Stimulated activated CD4-positive, alpha-beta T cell treated with anti-CD3 and anti-CD28 coated beads, Interleukin-2, amount 100 ng/mL, for 48 hours (primary cell): ENCODE results near the gene KIFC1.
"Not testable (repeated sequence)": the region's sequence is repeated elsewhere in the genome, so short reads cannot be mapped to it uniquely, and the experiment has no call there.

Experiments used
- DNase-seq, 2 donors: peaks; one replicate each; pipeline ENCODE4 v3.0.0-alpha.2; 2020

The KIFC1 gene

DNA sequence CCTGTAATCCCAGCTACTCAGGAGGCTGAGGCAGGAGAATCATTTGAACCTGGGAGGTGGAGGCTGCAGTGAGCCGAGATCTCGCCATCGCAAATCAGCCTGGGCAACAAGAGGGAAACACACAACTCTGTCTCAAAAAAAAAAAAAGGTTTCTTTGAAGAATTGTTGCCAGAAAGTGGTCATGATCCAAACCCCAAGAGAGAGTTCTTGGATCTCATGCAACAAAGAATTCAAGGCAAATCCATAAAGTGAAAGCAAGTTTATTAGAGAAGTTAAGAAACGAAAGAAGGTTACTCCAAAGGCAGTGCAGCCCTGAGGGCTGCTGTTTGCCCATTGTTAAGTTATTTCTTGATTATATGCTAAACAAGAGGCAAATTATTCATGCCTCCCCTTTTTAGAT is 14.5 kb upstream of the KIFC1 start:
- DNase-seq = no peak

DNA sequence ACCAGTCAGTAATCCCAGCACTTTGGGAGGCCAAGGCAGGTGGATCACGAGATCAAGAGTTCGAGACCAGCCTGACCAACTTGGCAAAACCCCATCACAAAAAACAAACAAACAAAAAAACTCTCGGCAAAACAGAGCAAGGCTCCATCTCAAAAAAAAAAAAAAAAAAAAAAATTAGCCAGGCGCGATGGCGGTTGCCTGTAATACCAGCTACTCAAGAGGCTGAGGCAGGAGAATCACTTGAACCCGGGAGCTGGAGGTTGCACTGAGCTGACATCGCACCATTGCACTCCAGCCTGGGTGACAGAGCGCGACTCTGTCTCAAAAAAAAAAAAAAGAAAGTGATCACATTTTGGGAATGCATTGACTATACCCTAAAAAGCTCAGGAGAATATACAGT is 12.4 kb upstream of the KIFC1 start:
- not testable (repeated sequence) for DNase-seq

DNA sequence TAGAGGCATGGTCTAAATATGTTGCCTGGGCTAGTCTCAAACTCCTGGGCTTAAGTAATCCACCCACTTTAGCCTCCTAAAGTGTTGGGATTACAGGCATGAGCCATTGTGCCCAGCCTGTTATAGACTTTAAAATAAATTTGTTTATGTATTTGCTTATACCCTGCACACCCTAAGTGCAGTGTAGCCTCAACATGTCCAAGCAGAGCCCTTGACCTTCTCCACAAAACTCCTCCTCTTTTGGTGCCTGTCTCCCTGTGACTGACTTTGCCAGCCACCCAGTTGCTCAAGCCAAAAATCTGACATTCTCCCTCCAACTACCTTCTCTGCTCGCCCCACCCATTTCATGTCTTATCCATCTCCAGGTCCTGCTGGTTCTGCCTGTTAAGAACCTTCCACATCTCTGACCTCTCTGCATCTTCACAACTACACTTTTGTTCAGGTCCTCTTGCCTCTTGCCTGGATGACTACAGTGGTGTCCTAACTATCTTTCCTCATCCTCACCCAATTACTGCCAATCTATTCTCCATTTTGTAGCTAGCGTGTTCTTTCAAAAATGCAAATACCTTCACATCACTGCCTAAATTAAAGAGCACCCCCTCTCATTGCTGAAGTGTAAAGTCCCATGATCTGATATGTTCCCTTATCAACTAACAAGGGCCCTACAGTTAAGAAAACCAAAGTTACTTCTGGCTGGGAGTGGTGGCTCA is 11.2 kb upstream of the KIFC1 start:
- DNase-seq = no peak

DNA sequence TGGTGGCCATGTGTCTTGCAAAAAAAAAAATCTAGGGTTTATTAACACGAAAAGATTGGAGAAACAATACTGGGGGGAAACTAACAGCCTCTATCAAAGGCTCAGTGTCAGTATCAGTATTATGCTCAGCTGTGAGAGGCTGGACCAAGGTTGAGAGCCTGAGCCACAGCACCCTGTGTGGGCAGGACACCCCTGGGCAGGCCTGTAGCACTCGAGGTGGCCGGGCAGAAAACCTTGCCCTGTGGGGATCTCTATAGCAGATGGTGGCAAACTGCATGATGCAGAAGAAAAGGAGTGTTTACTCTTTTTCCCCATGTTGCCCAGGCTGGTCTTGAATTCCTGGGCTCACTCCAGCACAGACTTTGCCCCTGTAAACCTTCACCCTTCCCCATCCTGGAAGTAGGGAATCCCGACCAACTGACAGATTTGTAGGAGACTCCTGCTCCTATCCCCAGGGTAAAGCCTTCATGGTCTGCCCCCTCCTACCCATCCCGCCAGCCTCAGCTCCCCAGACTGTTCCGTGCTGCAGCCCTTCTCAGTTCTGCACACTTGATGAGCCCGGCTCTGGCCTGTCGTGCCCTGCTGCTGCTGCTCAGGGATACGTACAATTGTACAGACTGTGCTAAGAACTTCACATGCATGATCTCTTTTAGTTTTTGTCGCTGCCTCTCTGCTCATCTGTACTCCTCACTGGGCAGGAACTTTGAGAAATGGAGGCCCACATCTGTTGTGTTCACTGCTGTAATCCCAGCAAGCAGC is 8.0 kb upstream of the KIFC1 start:
- DNase-seq = no peak

DNA sequence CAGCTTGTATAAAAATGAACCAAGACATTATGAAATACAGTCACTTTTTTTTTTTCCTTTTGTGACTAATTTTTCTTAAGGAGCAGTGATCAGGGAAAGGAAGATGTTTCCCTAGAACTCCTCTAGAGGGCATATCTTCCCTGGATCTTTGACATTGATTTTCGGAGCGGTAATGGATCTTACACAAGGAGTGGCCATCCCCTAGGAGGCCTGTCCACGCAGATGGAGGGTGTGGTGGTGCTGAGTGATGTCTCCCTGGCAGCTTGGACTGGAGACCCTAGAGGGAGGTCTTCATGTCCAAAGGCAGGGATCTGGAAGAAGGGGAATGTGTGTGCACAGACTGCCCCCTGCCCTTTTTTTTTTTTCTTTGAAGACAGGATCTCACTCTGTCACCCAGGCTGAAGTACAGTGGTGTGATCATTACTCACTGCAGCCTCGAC is 7.0 kb upstream of the KIFC1 start:
- no peak for DNase-seq

DNA sequence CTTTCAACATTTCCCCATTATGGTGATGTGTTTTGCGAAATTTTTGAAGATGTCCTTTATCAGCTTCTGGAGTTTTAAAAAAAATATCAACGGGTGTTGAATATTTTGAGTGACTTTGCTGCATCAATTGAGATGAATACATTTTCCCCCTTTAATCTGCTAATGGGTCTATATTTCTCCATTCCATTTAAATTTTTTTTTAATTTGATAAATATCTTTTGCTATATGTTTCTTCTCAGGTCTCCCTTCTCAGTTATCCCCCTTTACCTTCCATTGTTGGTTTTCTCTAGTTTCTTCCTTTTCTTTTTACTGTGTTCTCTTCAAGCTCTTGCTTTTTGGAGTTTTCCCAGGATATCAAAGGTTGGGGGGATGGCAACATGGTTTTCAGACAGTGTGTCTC is 1.4 kb upstream of the KIFC1 start:
- no peak for DNase-seq

DNA sequence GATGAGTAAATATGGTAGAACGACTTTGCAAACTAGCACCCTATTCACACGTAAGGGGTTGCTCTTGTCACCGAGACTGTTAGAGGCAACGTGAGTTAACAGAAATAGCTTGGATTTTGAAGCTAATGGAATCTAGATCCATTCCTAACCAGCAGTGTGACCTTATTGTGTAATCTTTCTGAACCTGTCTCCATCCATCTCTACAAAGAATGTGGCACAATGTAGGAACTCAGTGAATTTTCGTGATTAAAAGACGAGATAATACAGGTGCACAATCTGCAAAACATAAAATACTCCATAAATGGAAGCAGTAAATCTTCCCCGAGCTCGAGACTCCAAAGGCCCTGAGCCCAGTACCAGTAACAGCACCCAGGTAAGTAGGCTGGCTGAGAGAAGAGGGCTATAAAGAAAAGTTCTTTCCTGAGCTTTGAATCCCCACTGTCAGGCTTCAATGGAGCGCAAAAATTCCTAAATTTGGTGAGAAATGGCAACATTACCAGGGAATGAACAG is 801 bp upstream of the KIFC1 start:
- no peak for DNase-seq

DNA sequence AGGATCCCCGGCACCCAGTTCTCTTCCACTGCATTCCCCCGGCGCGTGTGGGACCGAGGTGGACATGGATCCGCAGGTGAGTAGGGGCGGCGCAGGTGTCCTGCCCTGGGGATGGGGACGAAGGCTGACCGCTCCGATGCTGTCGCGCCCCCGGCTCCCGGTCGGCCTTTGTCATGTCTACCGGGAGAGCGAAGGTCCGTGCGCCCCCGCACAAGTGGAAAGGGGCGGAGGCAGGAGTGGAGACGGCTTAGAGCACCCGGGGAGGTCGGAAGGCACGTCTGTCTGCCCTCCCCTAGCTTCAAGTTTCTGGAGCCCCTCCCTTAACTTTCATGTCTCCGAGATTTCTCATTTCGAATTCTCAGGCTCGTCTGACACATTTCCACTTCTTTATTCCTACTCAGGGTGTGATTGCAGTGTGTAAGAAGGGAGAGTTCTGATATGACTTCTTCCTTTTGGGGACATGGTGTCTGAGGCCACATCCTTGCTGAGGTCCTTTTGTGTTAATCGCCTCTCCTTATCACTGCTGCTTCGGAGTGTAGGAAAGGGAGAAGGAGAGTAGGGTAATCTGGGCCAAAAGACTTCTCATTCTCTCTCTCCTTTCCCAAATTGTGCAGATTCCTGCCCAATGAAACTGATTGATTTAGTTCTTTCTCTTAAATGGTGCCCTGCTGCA is 435 bp downstream of the KIFC1 start:
- peak; percentile 41 to 57 for DNase-seq

DNA sequence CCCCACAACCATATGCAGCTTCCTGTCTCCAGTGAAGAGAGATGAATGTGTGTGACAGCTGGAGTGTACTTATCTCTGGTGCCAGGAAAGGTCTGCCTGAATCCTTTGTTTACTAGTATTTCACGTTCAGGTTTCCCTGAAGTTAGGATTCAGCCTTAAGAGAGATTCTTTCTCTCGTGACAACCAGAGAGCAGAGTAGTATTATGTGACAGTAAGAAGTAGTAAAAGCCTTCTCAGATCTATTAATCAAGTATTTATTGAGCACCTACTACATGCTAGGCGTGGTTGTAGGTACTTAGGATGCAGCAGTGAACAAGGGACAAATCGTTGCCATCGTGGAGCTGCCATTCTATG is 949 bp downstream of the KIFC1 start:
- DNase-seq = no peak

DNA sequence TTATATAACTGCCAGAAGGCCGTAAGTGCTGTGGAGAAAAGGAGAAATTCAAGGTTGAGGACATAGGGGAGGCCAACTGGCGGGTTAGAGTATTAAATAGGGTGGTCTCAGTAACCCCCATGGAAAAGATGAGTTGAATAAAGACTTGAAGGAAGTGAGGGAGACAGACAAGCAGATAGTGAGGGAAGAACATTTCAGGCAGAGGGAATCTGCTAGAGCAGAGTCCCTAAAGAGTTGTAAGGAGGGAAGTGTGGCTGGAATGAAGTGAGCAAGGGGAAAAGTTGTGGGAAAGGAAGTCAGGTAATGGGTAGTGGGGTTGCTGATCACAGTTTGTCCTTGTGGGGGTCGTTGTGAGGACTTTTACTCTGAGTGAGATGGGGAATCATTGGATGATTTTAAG is 1.4 kb downstream of the KIFC1 start:
- no peak for DNase-seq

DNA sequence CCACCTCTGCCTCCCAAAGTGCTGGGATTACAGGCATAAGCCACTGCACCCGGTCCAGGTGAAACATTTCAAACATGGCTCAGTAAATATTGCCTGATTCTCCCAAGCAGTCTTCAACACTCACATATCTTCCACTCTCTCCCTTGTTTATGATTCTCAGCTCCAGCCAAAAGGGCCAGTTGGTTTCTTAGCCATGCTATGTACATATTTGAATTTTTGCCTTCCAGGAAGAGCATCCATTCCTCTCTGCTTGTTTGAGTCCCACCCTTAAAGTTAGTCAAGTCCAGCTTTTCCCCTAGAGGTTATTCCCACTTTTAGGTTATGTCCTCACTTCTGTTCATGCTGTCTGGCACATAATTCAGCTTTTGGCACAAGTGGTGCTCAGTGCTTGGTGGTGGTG is 5.9 kb downstream of the KIFC1 start:
- DNase-seq = no peak

DNA sequence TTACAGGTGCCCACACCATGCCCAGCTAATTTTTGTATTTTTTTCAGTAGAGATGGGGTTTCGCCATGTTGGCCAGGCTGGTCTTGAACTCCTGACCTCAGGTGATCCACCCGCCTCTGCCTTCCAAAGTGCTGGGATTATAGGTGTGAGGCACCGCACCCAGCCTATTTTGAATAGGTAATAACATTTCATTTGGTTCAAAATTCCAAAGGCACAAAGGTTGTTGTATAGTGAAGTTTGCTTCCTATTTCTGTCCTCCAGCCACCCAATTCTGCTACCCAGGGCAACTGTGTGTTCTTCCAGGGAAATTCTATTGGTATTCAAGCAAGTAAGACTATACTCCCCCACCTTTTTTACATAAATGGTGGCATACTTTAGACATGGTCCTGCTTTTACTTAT is 7.0 kb downstream of the KIFC1 start:
- not testable (repeated sequence) for DNase-seq

DNA sequence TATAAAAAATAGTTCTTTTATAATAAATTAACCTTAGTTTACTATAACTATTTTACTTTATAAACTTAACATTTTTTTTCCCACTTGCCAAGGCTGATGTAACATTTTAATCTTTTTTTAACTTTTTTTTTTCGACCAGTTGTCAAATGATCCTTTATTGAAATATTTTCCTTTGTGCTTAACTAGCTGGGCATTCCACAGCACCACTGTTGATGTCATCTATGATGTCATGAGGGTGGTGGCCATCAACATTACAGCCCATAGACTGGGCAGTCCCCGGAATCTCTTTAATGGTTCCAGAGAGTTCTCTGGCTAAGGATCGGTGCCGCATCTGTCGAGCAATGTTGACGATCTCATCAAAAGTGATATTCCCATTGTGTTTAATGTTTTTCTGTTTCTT is 8.3 kb downstream of the KIFC1 start:
- DNase-seq = not testable (repeated sequence)

DNA sequence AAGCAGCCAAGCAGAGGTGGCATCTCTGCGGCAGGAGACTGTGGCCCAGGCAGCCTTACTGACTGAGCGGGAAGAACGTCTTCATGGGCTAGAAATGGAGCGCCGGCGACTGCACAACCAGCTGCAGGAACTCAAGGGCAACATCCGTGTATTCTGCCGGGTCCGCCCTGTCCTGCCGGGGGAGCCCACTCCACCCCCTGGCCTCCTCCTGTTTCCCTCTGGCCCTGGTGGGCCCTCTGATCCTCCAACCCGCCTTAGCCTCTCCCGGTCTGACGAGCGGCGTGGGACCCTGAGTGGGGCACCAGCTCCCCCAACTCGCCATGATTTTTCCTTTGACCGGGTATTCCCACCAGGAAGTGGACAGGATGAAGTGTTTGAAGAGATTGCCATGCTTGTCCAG is 13.3 kb downstream of the KIFC1 start:
- DNase-seq = no peak

DNA sequence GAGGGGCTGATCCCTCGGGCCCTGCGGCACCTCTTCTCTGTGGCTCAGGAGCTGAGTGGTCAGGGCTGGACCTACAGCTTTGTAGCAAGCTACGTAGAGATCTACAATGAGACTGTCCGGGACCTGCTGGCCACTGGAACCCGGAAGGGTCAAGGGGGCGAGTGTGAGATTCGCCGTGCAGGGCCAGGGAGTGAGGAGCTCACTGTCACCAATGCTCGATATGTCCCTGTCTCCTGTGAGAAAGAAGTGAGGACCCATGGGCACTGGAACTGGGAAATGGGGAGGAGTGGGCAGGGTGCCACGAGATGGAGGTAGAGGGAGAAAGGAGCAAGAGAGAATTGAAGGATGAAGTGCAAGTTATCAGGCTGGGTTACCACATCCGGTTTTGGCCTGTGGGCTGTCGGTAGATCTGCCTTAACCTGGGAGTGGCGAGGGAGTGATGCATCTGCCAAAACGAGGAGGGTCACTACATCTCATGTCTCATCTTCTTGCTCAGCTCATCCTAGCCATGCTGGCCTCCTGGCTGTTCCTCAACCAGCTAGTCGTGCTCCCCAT is 13.8 kb downstream of the KIFC1 start:
- no peak for DNase-seq

DNA sequence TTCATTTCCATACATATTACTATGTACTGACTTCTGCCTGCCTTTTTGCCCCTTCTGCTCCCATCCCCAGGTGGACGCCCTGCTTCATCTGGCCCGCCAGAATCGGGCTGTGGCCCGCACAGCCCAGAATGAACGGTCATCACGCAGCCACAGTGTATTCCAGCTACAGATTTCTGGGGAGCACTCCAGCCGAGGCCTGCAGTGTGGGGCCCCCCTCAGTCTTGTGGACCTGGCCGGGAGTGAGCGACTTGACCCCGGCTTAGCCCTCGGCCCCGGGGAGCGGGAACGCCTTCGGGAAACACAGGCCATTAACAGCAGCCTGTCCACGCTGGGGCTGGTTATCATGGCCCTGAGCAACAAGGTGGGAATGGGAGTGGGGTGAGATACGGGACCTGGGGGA is 14.5 kb downstream of the KIFC1 start:
- no peak for DNase-seq

DNA sequence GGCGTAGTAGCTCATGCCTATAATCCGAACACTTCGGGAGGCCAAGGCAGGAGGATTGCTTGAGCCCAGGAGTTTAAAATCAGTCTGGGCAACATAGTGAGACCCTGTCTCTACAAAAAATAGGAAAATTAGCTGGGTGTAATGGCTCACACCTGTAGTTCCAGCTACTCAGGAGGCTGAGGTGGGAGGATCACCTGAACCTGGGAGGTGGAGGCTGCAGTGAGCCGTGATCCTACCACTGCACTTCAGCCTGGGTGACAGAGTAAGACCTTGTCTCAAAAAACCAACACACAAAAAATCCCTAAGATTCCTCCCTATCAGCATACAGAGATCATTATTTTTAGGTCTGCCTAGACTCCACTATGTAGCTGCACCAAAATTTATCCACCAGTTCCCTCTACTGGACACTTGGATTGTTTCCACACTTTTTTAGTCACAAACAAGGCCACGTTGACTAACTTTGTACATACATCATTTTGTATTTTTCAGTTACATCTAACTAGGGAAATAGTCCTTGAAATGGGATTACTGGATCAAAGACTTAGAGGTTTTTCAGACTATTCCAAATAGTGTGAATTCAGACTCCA is 15.6 kb downstream of the KIFC1 start:
- DNase-seq = no peak

DNA sequence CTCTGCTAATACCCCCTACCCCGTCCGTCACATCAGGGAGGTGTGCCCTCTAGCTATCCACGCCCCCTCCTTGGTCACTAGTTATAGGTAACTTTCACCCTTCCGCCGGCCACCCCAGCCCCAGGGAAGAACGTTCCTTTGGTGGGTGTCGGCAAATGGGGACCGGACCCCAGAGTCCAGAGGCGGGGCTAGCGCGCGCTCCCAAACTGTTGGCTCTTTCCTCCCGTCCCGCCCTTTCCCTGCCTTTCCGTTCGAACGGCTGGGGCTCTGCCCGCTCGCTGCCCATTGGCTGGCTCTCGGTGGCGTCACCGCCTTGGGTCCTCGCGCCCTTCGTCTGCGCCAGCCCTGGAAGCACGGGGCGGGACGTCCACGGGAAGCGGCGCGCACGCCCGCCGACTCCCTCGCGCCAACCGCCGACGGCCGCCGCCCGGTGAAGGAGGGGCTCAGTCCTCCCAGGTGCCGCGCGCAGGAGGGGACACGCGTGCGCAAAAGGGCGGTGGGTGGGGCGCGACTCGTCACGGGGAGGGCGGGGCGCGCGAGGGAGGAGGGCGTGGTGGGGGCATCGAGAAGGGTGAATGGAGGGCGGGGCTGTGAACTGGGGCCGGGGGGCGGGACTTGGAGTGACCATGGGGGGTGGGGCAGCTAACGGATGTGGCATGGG is 18.6 kb downstream of the KIFC1 start:
- DNase-seq = peak; percentile 92 to 99

DNA sequence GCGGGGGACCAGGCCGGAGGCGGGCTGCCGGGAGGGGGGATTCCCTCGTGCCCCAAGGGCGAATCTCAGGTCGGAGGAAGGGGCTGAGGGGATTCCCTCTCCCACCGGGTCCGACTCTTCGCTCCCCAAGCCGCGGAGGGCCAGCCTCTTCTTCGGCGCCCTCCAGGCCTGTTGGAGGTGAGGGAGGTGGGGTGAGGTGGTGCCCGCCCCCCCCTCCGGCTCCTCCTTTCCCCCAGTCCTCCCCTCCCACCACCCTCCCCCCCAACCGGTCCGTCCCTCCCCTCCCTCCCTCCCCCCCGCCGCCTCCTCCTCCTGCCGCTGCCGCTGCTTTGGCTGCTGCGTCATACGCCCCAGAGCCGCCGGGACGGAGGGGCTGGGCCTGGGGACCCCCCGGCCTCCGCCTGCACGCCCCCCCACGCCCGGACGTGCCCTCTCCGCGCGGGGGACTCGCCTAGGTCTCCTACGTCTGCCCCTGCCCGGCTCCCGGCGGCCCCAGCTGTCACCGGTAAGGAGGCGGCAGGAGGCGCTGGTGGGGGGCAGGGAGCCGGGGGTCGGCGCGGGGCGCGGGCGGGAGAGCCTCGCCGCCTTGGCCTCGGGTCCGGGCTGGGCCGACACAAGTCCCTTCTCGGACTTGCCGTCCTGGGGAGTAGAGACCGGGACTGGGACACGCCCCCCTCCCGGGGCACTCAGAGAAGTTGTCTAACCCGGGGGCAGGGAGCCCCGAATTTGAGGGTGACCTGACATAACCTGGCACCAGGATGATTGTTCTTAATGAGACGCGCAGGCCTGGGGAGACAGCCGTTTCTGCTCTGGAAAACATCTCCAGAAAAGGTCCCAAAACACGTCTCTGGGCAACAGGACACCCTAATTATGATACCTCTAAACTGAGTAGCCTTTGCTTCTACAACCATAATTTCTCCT is 19.3 kb downstream of the KIFC1 start, which contains the start of gene PHF1:
PHF1 (plus strand) TSS at position 304 of the 921 bp plus-strand sequence. CDS start 1,250 bp downstream, outside the sequence.
- no peak for DNase-seq

DNA sequence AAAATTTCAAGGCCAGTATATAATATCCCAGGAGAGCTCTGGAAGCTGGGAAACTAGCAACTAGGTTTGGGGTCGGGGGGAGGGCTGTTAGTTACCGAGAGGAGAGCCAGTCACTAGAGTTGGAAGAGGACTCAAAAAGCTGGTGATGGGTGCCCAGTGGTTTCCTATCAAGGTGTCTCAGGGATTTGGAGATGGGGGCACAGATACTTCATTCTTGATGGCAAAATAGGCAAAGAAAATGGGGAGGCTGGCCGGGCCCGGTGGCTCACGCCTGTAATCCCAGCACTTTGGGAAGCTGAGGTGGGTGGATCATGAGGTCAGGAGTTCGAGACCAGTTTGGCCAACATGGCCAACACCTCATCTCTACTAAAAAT is 20.0 kb downstream of the KIFC1 start:
- DNase-seq = no peak
